ENCODE measurements around the gene CPLX1.

CPLX1 gene

GRCh38 chr4:835148-836002, 9.4 kb upstream of the CPLX1 start:
- no peak for DNase-seq (ENCODE audit: extremely low spot score)
- ChIA-PET CTCF (no interaction called here), POLR2A (no interaction called here)
- TF ChIP-seq HDGF (IDR thresholded peaks at IDR 0.05; ENCODE audit: borderline replicate concordance) (no peak), NFRKB (IDR thresholded peaks at IDR 0.05) (no peak), CTBP1 (IDR thresholded peaks at IDR 0.05; ENCODE audit: borderline replicate concordance) (no peak), FOXK2 (IDR thresholded peaks at IDR 0.05) (no peak), FOXA1 (IDR thresholded peaks at IDR 0.05) (no peak), LEF1 (IDR thresholded peaks at IDR 0.05; ENCODE audit: borderline replicate concordance) (no peak)

GRCh38 chr4:834368-835147, 8.6 kb upstream of the CPLX1 start:
- ChIA-PET CTCF (no interaction called here), POLR2A (no interaction called here)
- DNase-seq (ENCODE audit: extremely low spot score): no peak
- TF ChIP-seq BHLHE40 (IDR thresholded peaks at IDR 0.05; ENCODE audit: borderline replicate concordance): no peak
- TF ChIP-seq HDGF (IDR thresholded peaks at IDR 0.05; ENCODE audit: borderline replicate concordance): no peak
- TF ChIP-seq FOXK2 (IDR thresholded peaks at IDR 0.05): no peak

- CTCF ChIA-PET: no interaction called here
Measured at GRCh38 chr4:833731-834367, 7.9 kb upstream of the CPLX1 start.

GRCh38 chr4:833156-833555, 7.2 kb upstream of the CPLX1 start:
- DNase-seq (ENCODE audit: extremely low spot score): no peak
- ChIA-PET POLR2A (no interaction called here), CTCF (no interaction called here)
- TF ChIP-seq SUZ12 (IDR thresholded peaks at IDR 0.05): no peak
- TF ChIP-seq CTBP1 (IDR thresholded peaks at IDR 0.05; ENCODE audit: borderline replicate concordance): no peak
- no peak for TF ChIP-seq FOXM1 (IDR thresholded peaks at IDR 0.05; ENCODE audit: borderline replicate concordance)
- no peak for TF ChIP-seq PKNOX1 (IDR thresholded peaks at IDR 0.05)
- TF ChIP-seq ZNF384 (IDR thresholded peaks at IDR 0.05): no peak

More at GRCh38 chr4:833731-834367, 7.9 kb upstream of the CPLX1 start:
- no peak for DNase-seq (ENCODE audit: extremely low spot score)
- POLR2A ChIA-PET: no interaction called here
- TF ChIP-seq LEF1 (IDR thresholded peaks at IDR 0.05; ENCODE audit: borderline replicate concordance) (no peak), PKNOX1 (IDR thresholded peaks at IDR 0.05) (no peak), FOXM1 (IDR thresholded peaks at IDR 0.05; ENCODE audit: borderline replicate concordance) (no peak), L3MBTL2 (conservative IDR thresholded peaks at IDR 0.05) (no peak), SUZ12 (IDR thresholded peaks at IDR 0.05) (no peak), FOXK2 (IDR thresholded peaks at IDR 0.05) (no peak), ELF4 (IDR thresholded peaks at IDR 0.05) (no peak), ZNF384 (IDR thresholded peaks at IDR 0.05) (no peak), NFRKB (IDR thresholded peaks at IDR 0.05) (no peak), TARDBP (IDR thresholded peaks at IDR 0.05) (no peak), BHLHE40 (IDR thresholded peaks at IDR 0.05; ENCODE audit: borderline replicate concordance) (no peak), FOXA1 (IDR thresholded peaks at IDR 0.05) (no peak), HDGF (IDR thresholded peaks at IDR 0.05; ENCODE audit: borderline replicate concordance) (no peak), CTBP1 (IDR thresholded peaks at IDR 0.05; ENCODE audit: borderline replicate concordance) (no peak), SP1 (IDR thresholded peaks at IDR 0.05) (no peak), ARNT (IDR thresholded peaks at IDR 0.05) (no peak)

GRCh38 chr4:832536-832935, 6.6 kb upstream of the CPLX1 start:
- ChIA-PET CTCF (no interaction called here), POLR2A (no interaction called here)
- DNase-seq (ENCODE audit: extremely low spot score): no peak
- TF ChIP-seq BHLHE40 (IDR thresholded peaks at IDR 0.05; ENCODE audit: borderline replicate concordance): no peak
- no peak for TF ChIP-seq CTBP1 (IDR thresholded peaks at IDR 0.05; ENCODE audit: borderline replicate concordance)
- TF ChIP-seq HDGF (IDR thresholded peaks at IDR 0.05; ENCODE audit: borderline replicate concordance): no peak
- TF ChIP-seq TARDBP (IDR thresholded peaks at IDR 0.05): no peak
- TF ChIP-seq ARNT (IDR thresholded peaks at IDR 0.05): no peak
- TF ChIP-seq LEF1 (IDR thresholded peaks at IDR 0.05; ENCODE audit: borderline replicate concordance): no peak
- no peak for TF ChIP-seq ZNF384 (IDR thresholded peaks at IDR 0.05)
- TF ChIP-seq ELF4 (IDR thresholded peaks at IDR 0.05): no peak
- no peak for TF ChIP-seq FOXM1 (IDR thresholded peaks at IDR 0.05; ENCODE audit: borderline replicate concordance)
- no peak for TF ChIP-seq SP1 (IDR thresholded peaks at IDR 0.05)
- TF ChIP-seq PKNOX1 (IDR thresholded peaks at IDR 0.05): no peak

GRCh38 chr4:832108-832507, 6.2 kb upstream of the CPLX1 start:
- TF ChIP-seq TARDBP (IDR thresholded peaks at IDR 0.05) (no peak), L3MBTL2 (conservative IDR thresholded peaks at IDR 0.05) (no peak), FOXK2 (IDR thresholded peaks at IDR 0.05) (no peak), HDGF (IDR thresholded peaks at IDR 0.05; ENCODE audit: borderline replicate concordance) (no peak), SUZ12 (IDR thresholded peaks at IDR 0.05) (no peak), BHLHE40 (IDR thresholded peaks at IDR 0.05; ENCODE audit: borderline replicate concordance) (no peak), NFRKB (IDR thresholded peaks at IDR 0.05) (no peak), ELF4 (IDR thresholded peaks at IDR 0.05) (no peak), CTBP1 (IDR thresholded peaks at IDR 0.05; ENCODE audit: borderline replicate concordance) (no peak), ZNF384 (IDR thresholded peaks at IDR 0.05) (no peak), LEF1 (IDR thresholded peaks at IDR 0.05; ENCODE audit: borderline replicate concordance) (no peak), SP1 (IDR thresholded peaks at IDR 0.05) (no peak), PKNOX1 (IDR thresholded peaks at IDR 0.05) (no peak), FOXA1 (IDR thresholded peaks at IDR 0.05) (no peak), FOXM1 (IDR thresholded peaks at IDR 0.05; ENCODE audit: borderline replicate concordance) (no peak), ARNT (IDR thresholded peaks at IDR 0.05) (no peak)
- ChIA-PET CTCF (no interaction called here), POLR2A (no interaction called here)
- no peak for DNase-seq (ENCODE audit: extremely low spot score)

All from HEK293T (cell line).